ENCODE results near the gene MSX2.

MSX2 gene

DNA sequence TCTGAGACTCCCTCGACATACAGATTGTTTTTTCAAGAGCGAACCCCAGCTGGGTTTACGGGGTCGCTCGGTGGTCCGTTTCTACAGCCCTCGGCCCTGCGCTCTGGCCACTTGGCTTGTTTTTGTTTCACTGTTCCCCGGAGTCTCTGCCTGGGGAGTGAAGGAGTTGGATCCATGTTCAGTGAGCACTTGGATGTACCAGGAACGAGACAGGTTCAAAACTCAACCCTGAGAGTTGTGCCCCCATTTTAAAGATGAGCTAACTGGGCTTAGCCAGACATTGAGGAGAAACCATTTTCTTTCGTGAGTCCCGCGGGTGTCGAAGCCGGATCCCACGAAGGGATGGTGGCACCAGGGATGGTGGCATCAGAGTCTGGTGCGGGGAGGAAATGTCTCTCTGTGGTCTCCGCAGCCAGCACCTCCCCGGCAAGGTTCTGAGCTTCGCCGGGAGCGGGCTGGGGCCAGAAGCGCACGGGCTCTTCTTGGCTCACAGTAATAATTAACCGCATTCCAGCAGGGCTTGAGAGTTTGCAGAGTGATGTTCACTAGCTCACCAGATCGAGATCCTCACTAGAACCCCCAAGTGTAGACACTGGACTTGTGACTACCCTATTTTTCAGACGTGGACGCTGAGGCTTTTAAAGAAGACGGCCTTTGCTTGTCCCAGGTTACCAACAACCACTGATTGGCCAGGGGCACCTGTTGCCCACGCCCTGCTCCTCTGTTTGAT, 1.0 kb downstream of the MSX2 start:
- H3K27me3 ChIP-seq (ENCODE audit: control insufficient read depth in 5 of 5, insufficient read depth in 4 of 5, low read length in 5 of 5), result peaks cover 20 to 61% (median 42%) of the 10 kb centered on the region in 5 donors
- H3K9ac ChIP-seq (ENCODE audit: low read length in 5 of 5), result peak overlapping the region; percentile 26 to 75 (median 62)
- peaks cover 0 to 34% (median 28%) of the 10 kb centered on the region in 5 donors for H3K4me1 ChIP-seq (ENCODE audit: control insufficient read depth in 5 of 5, insufficient read depth in 5 of 5, low read length in 5 of 5)
- H3K4me3 ChIP-seq (ENCODE audit: low read depth in 1 of 5, low read length in 5 of 5), result peak overlapping the region; percentile 67 to 78 (median 72)
- no peaks in the 10 kb centered on the region for H3K9me3 ChIP-seq (ENCODE audit: control insufficient read depth in 5 of 5, low read length in 5 of 5)
- H3K36me3 ChIP-seq (ENCODE audit: control insufficient read depth in 5 of 5, insufficient read depth in 5 of 5, low read length in 5 of 5), result peaks cover 0 to 4% (median 0%) of the 10 kb centered on the region in 5 donors
- H3K27ac ChIP-seq (ENCODE audit: low read depth, low read length), result no peak overlapping the region

DNA sequence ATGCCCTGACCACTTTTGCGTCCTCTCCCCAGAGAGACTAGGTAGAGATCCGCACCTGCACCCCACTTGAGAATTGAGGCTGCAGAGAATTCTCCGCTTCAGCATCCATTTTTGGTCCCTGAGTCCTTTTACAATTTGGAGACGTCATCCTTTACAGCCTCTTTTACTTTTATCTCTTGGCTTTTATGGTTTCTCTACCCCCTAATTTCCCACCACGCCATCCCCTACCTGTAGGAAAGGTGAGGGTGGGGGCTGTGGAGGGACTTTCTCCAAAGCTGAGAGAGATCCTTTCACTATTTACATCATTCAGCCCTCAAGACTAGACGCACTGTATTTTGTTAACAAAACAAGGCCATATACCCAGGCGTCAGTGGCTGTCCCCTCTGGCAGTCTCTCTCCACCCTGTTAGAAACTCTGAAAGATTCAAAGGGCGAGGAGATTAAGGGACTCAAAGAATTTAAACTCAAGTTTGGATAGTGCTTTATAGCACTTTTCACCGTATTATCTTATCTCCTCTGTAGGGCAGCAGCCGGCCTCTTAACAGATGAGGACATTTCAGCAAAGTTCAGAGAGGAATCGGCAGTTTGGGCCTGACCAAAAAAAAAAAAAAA, 1.7 kb downstream of the MSX2 start:
- Histone ChIP-seq H3K9ac (ENCODE audit: low read length in 5 of 5) (no peak overlapping the region), H3K27me3 (ENCODE audit: control insufficient read depth in 5 of 5, insufficient read depth in 4 of 5, low read length in 5 of 5) (peaks cover 17 to 58% (median 39%) of the 10 kb centered on the region in 5 donors), H3K4me1 (ENCODE audit: control insufficient read depth in 5 of 5, insufficient read depth in 5 of 5, low read length in 5 of 5) (peaks cover 0 to 30% (median 24%) of the 10 kb centered on the region in 5 donors), H3K4me3 (ENCODE audit: low read depth in 1 of 5, low read length in 5 of 5) (peak overlapping the region in 2 of 5 donors; percentile 72 to 75), H3K9me3 (ENCODE audit: control insufficient read depth in 5 of 5, low read length in 5 of 5) (no peaks in the 10 kb centered on the region), H3K27ac (ENCODE audit: low read depth, low read length) (no peak overlapping the region), H3K36me3 (ENCODE audit: control insufficient read depth in 5 of 5, insufficient read depth in 5 of 5, low read length in 5 of 5) (peaks cover 0 to 4% (median 0%) of the 10 kb centered on the region in 5 donors)

DNA sequence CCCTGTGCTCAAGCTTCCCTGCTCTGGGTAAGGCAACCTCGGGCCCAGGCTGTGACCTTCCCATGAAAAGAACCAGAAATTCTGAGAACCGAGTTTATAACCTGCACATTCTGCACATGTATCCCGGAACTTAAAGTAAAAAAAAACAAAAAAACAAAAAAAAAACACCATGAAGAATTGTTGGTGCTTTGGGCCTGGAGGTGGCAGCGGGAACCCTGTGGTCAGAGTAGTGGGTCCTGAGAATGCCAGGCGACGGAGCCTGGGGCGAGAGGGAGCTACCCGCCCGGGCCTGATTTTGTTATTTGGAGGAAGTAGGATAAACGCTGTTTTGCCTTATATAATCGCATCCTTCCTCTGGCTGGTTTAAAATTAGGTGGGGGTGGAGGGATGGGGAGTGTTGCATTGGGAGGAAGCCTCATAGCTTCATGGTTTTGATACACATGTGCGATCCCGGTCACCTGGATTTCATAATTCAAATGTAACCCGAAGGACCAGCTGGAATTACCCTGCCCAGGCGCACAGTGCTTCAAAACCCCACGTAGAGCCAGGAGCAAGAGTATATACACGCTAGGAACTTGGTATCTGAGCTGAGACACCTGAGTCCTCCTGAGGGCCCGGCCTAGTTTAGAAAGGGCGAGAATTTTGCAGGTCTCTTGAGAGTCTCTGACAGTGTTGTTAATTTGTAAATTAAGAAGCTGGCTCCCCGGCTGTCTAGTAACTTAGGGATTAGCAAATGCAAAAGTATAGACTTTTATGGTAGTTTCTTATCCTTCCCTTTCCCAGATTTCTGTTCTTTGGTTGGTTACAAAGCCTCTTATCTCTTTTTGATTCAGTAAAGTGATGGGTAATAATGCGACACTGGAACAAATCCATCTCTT, 2.8 kb downstream of the MSX2 start:
- Histone ChIP-seq H3K4me3 (ENCODE audit: low read depth in 1 of 5, low read length in 5 of 5) (no peak overlapping the region), H3K27ac (ENCODE audit: low read depth, low read length) (no peak overlapping the region), H3K4me1 (ENCODE audit: control insufficient read depth in 5 of 5, insufficient read depth in 5 of 5, low read length in 5 of 5) (peaks cover 0 to 31% (median 24%) of the 10 kb centered on the region in 5 donors), H3K36me3 (ENCODE audit: control insufficient read depth in 5 of 5, insufficient read depth in 5 of 5, low read length in 5 of 5) (peaks cover 0 to 4% (median 0%) of the 10 kb centered on the region in 5 donors), H3K9me3 (ENCODE audit: control insufficient read depth in 5 of 5, low read length in 5 of 5) (no peaks in the 10 kb centered on the region), H3K9ac (ENCODE audit: low read length in 5 of 5) (no peak overlapping the region), H3K27me3 (ENCODE audit: control insufficient read depth in 5 of 5, insufficient read depth in 4 of 5, low read length in 5 of 5) (peaks cover 15 to 57% (median 38%) of the 10 kb centered on the region in 5 donors)

DNA sequence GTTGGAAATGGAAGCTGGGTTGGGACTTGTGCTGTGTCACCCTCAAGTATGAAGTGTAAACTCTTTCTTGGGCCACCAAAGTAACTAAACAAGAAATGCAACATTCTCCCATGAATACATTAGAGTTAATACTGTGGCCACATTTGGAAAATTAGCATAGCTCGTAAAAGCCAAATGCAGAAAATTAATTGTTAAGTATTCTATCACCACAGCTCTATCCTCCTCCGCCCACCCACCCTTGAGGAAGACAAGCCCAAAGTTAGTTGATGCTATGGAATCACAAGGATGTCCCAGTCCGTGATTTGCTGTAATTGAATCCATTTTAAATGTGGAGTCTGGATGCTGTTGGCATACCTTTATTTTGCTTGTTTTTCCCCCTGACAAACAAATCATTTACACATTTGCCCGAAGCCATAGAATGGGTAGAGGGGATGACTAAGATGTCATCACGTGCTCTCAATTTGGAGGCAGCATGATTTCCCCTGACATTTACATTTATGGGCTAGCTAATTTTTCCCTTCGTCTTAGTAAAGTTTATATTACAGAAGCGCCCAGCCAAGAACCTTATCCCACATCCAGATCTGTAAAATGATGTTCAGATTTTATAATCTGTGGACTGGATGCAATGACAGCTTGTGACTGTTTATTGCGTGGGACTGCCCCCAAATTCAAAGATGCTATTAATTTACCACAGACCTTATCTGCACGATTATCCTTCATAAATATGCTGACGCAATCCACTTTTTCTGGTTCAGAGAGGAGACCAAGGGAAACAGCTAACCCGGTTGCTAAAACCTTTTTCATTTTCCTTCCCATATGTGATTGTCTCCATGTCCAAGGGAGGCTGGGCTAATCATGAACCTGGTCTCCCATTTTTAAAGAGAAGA, 3.7 kb downstream of the MSX2 start:
- no peaks in the 10 kb centered on the region for H3K9me3 ChIP-seq (ENCODE audit: control insufficient read depth in 5 of 5, low read length in 5 of 5)
- H3K4me3 ChIP-seq (ENCODE audit: low read depth in 1 of 5, low read length in 5 of 5), result no peak overlapping the region
- H3K27me3 ChIP-seq (ENCODE audit: control insufficient read depth in 5 of 5, insufficient read depth in 4 of 5, low read length in 5 of 5), result peaks cover 19 to 58% (median 38%) of the 10 kb centered on the region in 5 donors
- no peak overlapping the region for H3K27ac ChIP-seq (ENCODE audit: low read depth, low read length)
- H3K4me1 ChIP-seq (ENCODE audit: control insufficient read depth in 5 of 5, insufficient read depth in 5 of 5, low read length in 5 of 5), result peaks cover 0 to 33% (median 24%) of the 10 kb centered on the region in 5 donors
- no peak overlapping the region for H3K9ac ChIP-seq (ENCODE audit: low read length in 5 of 5)
- peaks cover 0 to 4% (median 0%) of the 10 kb centered on the region in 5 donors for H3K36me3 ChIP-seq (ENCODE audit: control insufficient read depth in 5 of 5, insufficient read depth in 5 of 5, low read length in 5 of 5)

DNA sequence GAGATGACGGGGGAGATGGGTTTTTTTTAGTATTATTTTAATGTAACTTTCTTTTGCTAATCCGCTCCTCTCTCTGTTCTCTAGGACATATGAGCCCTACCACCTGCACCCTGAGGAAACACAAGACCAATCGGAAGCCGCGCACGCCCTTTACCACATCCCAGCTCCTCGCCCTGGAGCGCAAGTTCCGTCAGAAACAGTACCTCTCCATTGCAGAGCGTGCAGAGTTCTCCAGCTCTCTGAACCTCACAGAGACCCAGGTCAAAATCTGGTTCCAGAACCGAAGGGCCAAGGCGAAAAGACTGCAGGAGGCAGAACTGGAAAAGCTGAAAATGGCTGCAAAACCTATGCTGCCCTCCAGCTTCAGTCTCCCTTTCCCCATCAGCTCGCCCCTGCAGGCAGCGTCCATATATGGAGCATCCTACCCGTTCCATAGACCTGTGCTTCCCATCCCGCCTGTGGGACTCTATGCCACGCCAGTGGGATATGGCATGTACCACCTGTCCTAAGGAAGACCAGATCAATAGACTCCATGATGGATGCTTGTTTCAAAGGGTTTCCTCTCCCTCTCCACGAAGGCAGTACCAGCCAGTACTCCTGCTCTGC, 4.8 kb downstream of the MSX2 start:
- H3K27me3 ChIP-seq (ENCODE audit: control insufficient read depth in 5 of 5, insufficient read depth in 4 of 5, low read length in 5 of 5), result peaks cover 21 to 57% (median 40%) of the 10 kb centered on the region in 5 donors
- no peak overlapping the region for H3K27ac ChIP-seq (ENCODE audit: low read depth, low read length)
- peaks cover 0 to 25% (median 16%) of the 10 kb centered on the region in 5 donors for H3K4me1 ChIP-seq (ENCODE audit: control insufficient read depth in 5 of 5, insufficient read depth in 5 of 5, low read length in 5 of 5)
- no peak overlapping the region for H3K9ac ChIP-seq (ENCODE audit: low read length in 5 of 5)
- no peaks in the 10 kb centered on the region for H3K9me3 ChIP-seq (ENCODE audit: control insufficient read depth in 5 of 5, low read length in 5 of 5)
- peaks cover 0 to 4% (median 0%) of the 10 kb centered on the region in 5 donors for H3K36me3 ChIP-seq (ENCODE audit: control insufficient read depth in 5 of 5, insufficient read depth in 5 of 5, low read length in 5 of 5)
- no peak overlapping the region for H3K4me3 ChIP-seq (ENCODE audit: low read depth in 1 of 5, low read length in 5 of 5)

DNA sequence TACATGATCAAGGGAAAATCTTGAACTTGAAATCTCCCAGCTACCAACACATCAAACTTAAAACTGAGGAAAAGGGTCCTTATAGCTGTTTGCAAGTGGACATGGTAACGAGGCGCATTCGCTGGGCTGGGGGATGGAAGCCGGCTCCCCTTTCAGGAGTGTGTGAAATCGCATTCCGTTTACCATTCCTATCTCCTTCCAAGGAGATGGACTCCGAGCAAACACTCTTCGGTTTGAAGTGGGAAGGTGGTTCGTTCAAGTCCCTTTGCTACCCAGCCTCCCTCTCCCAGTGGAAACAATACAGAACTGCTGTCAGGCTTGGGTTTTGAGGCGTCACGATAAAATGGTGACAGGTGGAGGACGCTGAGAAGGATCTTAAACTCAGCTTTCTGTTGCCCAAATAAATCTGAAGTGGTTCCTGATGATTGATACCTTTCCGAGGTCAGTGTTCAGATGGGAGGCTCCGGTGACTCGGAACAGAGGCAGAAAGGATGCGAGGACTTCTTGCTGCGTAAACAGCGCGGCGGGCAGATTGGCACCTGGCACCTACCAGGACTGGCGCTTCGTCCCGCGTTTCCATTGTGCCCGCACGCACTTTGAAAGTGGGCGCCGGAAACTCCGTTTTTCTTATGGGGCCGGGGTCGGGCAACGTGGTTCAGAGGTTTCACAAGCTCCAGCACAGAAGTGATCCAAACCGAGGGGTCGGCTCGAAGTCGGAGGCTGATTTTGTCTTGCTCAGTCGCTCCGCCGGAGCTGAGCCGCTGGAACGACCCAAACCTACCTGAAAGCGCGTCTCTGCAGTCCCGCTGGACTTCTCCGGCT, 7.0 kb downstream of the MSX2 start:
- Histone ChIP-seq H3K4me1 (ENCODE audit: control insufficient read depth in 5 of 5, insufficient read depth in 5 of 5, low read length in 5 of 5) (peaks cover 0 to 14% (median 10%) of the 10 kb centered on the region in 5 donors), H3K9me3 (ENCODE audit: control insufficient read depth in 5 of 5, low read length in 5 of 5) (no peaks in the 10 kb centered on the region), H3K36me3 (ENCODE audit: control insufficient read depth in 5 of 5, insufficient read depth in 5 of 5, low read length in 5 of 5) (peaks cover 0 to 4% (median 0%) of the 10 kb centered on the region in 5 donors), H3K27me3 (ENCODE audit: control insufficient read depth in 5 of 5, insufficient read depth in 4 of 5, low read length in 5 of 5) (peaks cover 26 to 65% (median 51%) of the 10 kb centered on the region in 5 donors), H3K27ac (ENCODE audit: low read depth, low read length) (no peak overlapping the region), H3K9ac (ENCODE audit: low read length in 5 of 5) (no peak overlapping the region), H3K4me3 (ENCODE audit: low read depth in 1 of 5, low read length in 5 of 5) (no peak overlapping the region)

DNA sequence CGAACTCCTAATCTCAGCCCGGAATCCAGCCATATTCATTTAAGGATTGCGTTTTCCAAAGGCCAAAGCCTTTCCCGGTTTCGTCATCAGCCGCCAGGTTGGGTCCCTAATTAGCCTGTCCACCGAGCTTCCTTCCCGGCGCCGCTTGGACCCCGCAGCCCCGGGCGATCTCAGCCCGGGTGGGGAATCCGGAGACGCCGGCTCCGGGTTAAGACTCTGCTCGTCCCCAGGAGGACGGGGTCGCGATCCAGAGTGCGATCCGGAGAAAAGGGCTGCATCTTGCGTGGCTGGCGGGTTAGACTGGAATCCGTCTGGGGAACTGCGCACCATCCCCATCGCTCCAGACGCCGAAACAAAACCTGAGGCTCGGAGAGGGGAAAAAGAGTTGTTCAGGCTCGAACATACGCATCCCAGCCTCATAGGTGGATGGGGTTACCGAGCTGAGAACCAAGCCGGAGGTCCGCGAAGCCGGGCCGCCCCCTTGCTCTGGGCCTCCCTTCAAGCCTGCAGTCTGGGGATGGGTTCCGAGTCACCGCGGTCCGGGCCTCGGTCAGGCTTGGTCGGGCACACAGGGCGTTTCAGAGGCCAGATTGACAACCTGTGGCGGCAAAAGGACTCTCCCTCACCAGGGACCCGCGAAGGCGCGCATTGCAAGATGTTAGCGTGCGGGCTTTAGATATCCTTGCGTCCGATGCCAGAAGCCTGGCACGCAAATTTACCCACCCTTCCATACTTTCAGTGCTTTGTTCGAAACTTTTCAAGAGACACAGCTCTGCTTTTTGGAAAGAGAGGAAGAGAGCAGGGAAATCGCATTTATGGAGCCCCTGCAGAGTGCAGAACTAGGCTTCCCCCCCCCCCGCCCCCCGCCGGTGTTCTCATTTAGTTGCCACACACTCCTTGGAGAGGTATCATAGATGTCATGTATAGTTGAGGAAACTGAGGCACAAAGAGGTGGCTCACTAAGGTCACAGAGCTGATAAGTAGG, 7.9 kb downstream of the MSX2 start:
- Histone ChIP-seq H3K9me3 (ENCODE audit: control insufficient read depth in 5 of 5, low read length in 5 of 5) (no peaks in the 10 kb centered on the region), H3K27me3 (ENCODE audit: control insufficient read depth in 5 of 5, insufficient read depth in 4 of 5, low read length in 5 of 5) (peaks cover 26 to 60% (median 59%) of the 10 kb centered on the region in 5 donors), H3K36me3 (ENCODE audit: control insufficient read depth in 5 of 5, insufficient read depth in 5 of 5, low read length in 5 of 5) (peaks cover 0 to 4% (median 0%) of the 10 kb centered on the region in 5 donors), H3K9ac (ENCODE audit: low read length in 5 of 5) (no peak overlapping the region), H3K27ac (ENCODE audit: low read depth, low read length) (no peak overlapping the region), H3K4me1 (ENCODE audit: control insufficient read depth in 5 of 5, insufficient read depth in 5 of 5, low read length in 5 of 5) (peaks cover 0 to 14% (median 10%) of the 10 kb centered on the region in 5 donors), H3K4me3 (ENCODE audit: low read depth in 1 of 5, low read length in 5 of 5) (no peak overlapping the region)
